Ishikawa (cell line): ENCODE data around the gene RNF125.

ENCODE experiments used
- CEBPB ChIP-seq: IDR thresholded peaks from 2 replicates; pipeline ENCODE4 v1.6.1; 2012
- CREB1 ChIP-seq: IDR thresholded peaks from 2 replicates; pipeline ENCODE4 v1.6.1; 2012; ENCODE audit warnings: low read depth
- EGR1 ChIP-seq: IDR thresholded peaks from 2 replicates; pipeline ENCODE4 v1.6.1; 2012
- EP300 ChIP-seq: IDR thresholded peaks from 2 replicates; pipeline ENCODE4 v1.6.1; 2012; ENCODE audit warnings: borderline replicate concordance
- FOXM1 ChIP-seq: IDR thresholded peaks from 2 replicates; pipeline ENCODE4 v1.6.1; 2012; ENCODE audit warnings: low read depth, borderline replicate concordance
- MAX ChIP-seq: IDR thresholded peaks from 2 replicates; pipeline ENCODE4 v1.6.1; 2012
- NFIC ChIP-seq: IDR thresholded peaks from 2 replicates; pipeline ENCODE4 v1.6.1; 2012
- RAD21 ChIP-seq: IDR thresholded peaks from 2 replicates; pipeline ENCODE4 v1.6.1; 2012; ENCODE audit warnings: low read depth
- REST ChIP-seq: IDR thresholded peaks from 2 replicates; pipeline ENCODE4 v1.6.1; 2012; ENCODE audit warnings: low read depth, mild to moderate bottlenecking
- TAF1 ChIP-seq: IDR thresholded peaks from 2 replicates; pipeline ENCODE4 v1.6.1; 2012; ENCODE audit warnings: low read depth, mild to moderate bottlenecking
- TCF12 ChIP-seq: IDR thresholded peaks from 2 replicates; pipeline ENCODE4 v1.6.1; 2012; ENCODE audit warnings: low read depth
- TEAD4 ChIP-seq: IDR thresholded peaks from 2 replicates; pipeline ENCODE4 v1.6.1; 2012
- USF1 ChIP-seq: IDR thresholded peaks from 2 replicates; pipeline ENCODE4 v1.6.1; 2012
- YY1 ChIP-seq: IDR thresholded peaks from 2 replicates; pipeline ENCODE4 v1.6.1; 2012; ENCODE audit warnings: low read depth
- ZBTB7A ChIP-seq: IDR thresholded peaks from 2 replicates; pipeline ENCODE4 v1.6.1; 2012; ENCODE audit warnings: low read depth

RNF125 gene

GRCh38 chr18:32018331-32019250 lies at the start of gene RNF125:
RNF125 (plus strand) TSS chr18:32018825; CDS start chr18:32018864, 39 bp downstream.
- TF ChIP-seq TAF1 (no peak; the same call in 1 of the 2 replicates), USF1 (peak; percentile 23; the same call in 1 of the 2 replicates), ZBTB7A (peak; percentile 63; the same call in 1 of the 2 replicates), MAX (peak; percentile 93), TEAD4 (no peak), TCF12 (0 out of 2 replicates have a peak, but pooled peaks have one; percentile 18), EP300 (no peak), EGR1 (peak; percentile 65), FOXM1 (no peak)

GRCh38 chr18:31970617-31971016 lies 48.0 kb upstream of the RNF125 start:
- no peak for TF ChIP-seq TEAD4
- no peak for TF ChIP-seq YY1
- no peak for TF ChIP-seq NFIC
- no peak for TF ChIP-seq CREB1
- no peak for TF ChIP-seq FOXM1
- no peak for TF ChIP-seq ZBTB7A
- TF ChIP-seq USF1 = no peak
- TF ChIP-seq CEBPB = no peak
- no peak for TF ChIP-seq RAD21
- no peak for TF ChIP-seq EGR1
- TF ChIP-seq TCF12 = no peak
- no peak for TF ChIP-seq TAF1
- TF ChIP-seq MAX = no peak
- TF ChIP-seq EP300 = no peak
- no peak for TF ChIP-seq REST

GRCh38 chr18:31973929-31974546 lies 44.6 kb upstream of the RNF125 start:
- TF ChIP-seq USF1 (peak; percentile 38; the same call in 1 of the 2 replicates), NFIC (no peak), CREB1 (no peak)

- TF ChIP-seq CEBPB (no peak), CREB1 (no peak), TAF1 (no peak), FOXM1 (no peak), NFIC (no peak), USF1 (no peak)
Measured at GRCh38 chr18:31976242-31976641, 42.4 kb upstream of the RNF125 start.

GRCh38 chr18:31977270-31977872 lies 41.3 kb upstream of the RNF125 start:
- TF ChIP-seq RAD21 = peak; percentile 82
- no peak for TF ChIP-seq ZBTB7A

- no peak for TF ChIP-seq REST
- TF ChIP-seq CEBPB = no peak
- no peak for TF ChIP-seq TCF12
- no peak for TF ChIP-seq MAX
- no peak for TF ChIP-seq RAD21
- TF ChIP-seq TAF1 = no peak
- TF ChIP-seq ZBTB7A = no peak
- no peak for TF ChIP-seq EGR1
- TF ChIP-seq FOXM1 = no peak
- TF ChIP-seq NFIC = no peak
- TF ChIP-seq TEAD4 = no peak
- TF ChIP-seq USF1 = no peak
- no peak for TF ChIP-seq YY1
- no peak for TF ChIP-seq EP300
- no peak for TF ChIP-seq CREB1
Measured at GRCh38 chr18:31978616-31979015, 40.0 kb upstream of the RNF125 start.
